Measurements from ENCODE around the gene ABHD4. TPM values are rescaled to one million over a fixed set of nuclear protein-coding genes. Genes with fewer than 3 reads are reported as not detected.

Gene ABHD4
- total and polyA plus RNA-seq, 2 of the 4 experiments (the other 2 are of a cell fraction), result 5.0 to 22.0 TPM

DNA sequence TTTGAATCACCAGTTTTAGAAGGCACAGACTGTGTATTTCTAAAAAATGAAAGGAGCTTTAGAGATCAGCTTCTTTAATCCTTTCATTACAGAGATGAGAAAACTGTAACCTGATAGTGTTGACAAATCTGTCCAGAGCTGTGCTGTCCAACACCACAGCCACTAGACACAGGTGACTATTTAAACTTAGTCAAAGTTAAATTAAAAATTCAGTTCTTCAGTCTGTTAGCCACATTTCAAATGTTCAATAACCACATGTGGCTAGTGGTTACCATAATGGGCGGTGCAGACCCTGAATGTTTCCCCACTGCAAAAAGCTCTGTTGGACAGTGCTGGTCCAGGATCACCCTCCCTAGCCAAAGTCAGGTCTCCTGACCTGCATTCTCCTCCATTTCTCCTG lies 30.7 kb upstream of the ABHD4 start:
- Histone ChIP-seq H4K91ac (ENCODE audit: insufficient read depth, low read depth, low read length) (no peak overlapping the region), H3K56ac (ENCODE audit: extremely low read depth, insufficient read depth, low read length) (no peak overlapping the region), H3K4me2 (ENCODE audit: low read depth, low read length) (no peak overlapping the region), H2BK5ac (ENCODE audit: low read depth, low read length, poor library complexity, severe bottlenecking) (no peak overlapping the region), H2AFZ (replicated peaks; ENCODE audit: low read length, poor library complexity) (no peak overlapping the region), H3K9me3 (ENCODE audit: control insufficient read depth, insufficient read depth, low read length) (no peaks in the 10 kb centered on the region), H3K18ac (ENCODE audit: low read depth, low read length) (no peak overlapping the region), H2BK120ac (ENCODE audit: low read depth, low read length) (no peak overlapping the region), H3K27ac (ENCODE audit: insufficient read depth, low read length) (no peak overlapping the region), H3K4me3 (ENCODE audit: insufficient read depth, low read depth, low read length) (no peak overlapping the region), H4K8ac (ENCODE audit: low read depth in 2 of 2, low read length in 2 of 2) (no peak overlapping the region), H2AK5ac (ENCODE audit: low read depth, low read length) (no peak overlapping the region), H2AK9ac (replicated peaks; ENCODE audit: low read depth, low read length, poor library complexity) (no peak overlapping the region), H3K4me1 (ENCODE audit: control insufficient read depth, insufficient read depth, low read length) (peaks cover 6% of the 10 kb centered on the region), H4K20me1 (ENCODE audit: insufficient read depth, low read length) (peaks cover 12% of the 10 kb centered on the region), H2BK15ac (ENCODE audit: low read depth, low read length) (no peak overlapping the region), H4K5ac (ENCODE audit: low read depth, low read length) (no peak overlapping the region), H3K79me1 (ENCODE audit: low read depth in 1 of 2, low read length in 2 of 2) (peaks cover 17 to 28% of the 10 kb centered on the region in 2 experiments), H3K9ac (ENCODE audit: low read depth, low read length) (no peak overlapping the region), H3K27me3 (ENCODE audit: control insufficient read depth, insufficient read depth, low read length) (no peaks in the 10 kb centered on the region), H3K23ac (ENCODE audit: low read depth, low read length) (no peak overlapping the region), H2BK20ac (ENCODE audit: low read depth, low read length) (no peak overlapping the region), H3K36me3 (ENCODE audit: control insufficient read depth, insufficient read depth, low read length) (peaks cover 19% of the 10 kb centered on the region), H3K14ac (replicated peaks; ENCODE audit: low read depth, low read length) (no peak overlapping the region), H3K9me1 (ENCODE audit: insufficient read depth, low read length) (no peaks in the 10 kb centered on the region), H3K4ac (ENCODE audit: low read depth, low read length) (no peak overlapping the region)
- no TSS peak for BruUV-seq (replicated peaks)
- no CpG with 5 or more reads among the region's 1 CpG for WGBS, 2 experiments (ENCODE audit: extremely low coverage in 2 of 2, insufficient read length in 1 of 2)
- DNase-seq (no peak), ATAC-seq (ENCODE audit: low read depth) (no peak)
- in situ Hi-C loops (cut with MboI; ENCODE audit: low sequenced_read_pairs), result loop anchor here (5.0 kb wide), 1 partner anchor 290 kb away; no protein-coding TSS in a partner anchor
- ChIA-PET CTCF (interaction anchor here (1.1 kb wide), 1 partner anchor 89 kb away, joined by 3 read pairs; no protein-coding TSS in a partner anchor), POLR2A (ENCODE audit: unreplicated experiment) (no interaction called here)
- dilution Hi-C loops (cut with HindIII; ENCODE audit: low sequenced_read_pairs, unreplicated experiment), result no loop called here
- no peak for TF ChIP-seq NFE2L2 (IDR thresholded peaks at IDR 0.05; ENCODE audit: low read depth, low read length)
- TF ChIP-seq RCOR1 (IDR thresholded peaks at IDR 0.05; ENCODE audit: insufficient replicate concordance, low read length), result no peak
- TF ChIP-seq CTCF (conservative IDR thresholded peaks at IDR 0.05; ENCODE audit: low read depth, low read length), result no peak
- TF ChIP-seq RFX5 (IDR thresholded peaks at IDR 0.05; ENCODE audit: low read depth, low read length), result no peak
- TF ChIP-seq MAFK (IDR thresholded peaks at IDR 0.05; ENCODE audit: low read depth, low read length), result no peak
- no peak for TF ChIP-seq CEBPB (IDR thresholded peaks at IDR 0.05; ENCODE audit: low read depth, low read length)
- TF ChIP-seq BHLHE40 (IDR thresholded peaks at IDR 0.05; ENCODE audit: low read depth, low read length), result no peak
- TF ChIP-seq FOS (IDR thresholded peaks at IDR 0.05; ENCODE audit: low read depth, low read length), result no peak
- no peak for TF ChIP-seq MAZ (IDR thresholded peaks at IDR 0.05; ENCODE audit: borderline replicate concordance, low read depth, low read length)
- intact Hi-C loops (cut with micrococcal nuclease), result no loop called here
